NCI-H774 (cell line): ENCODE measurements around the gene SGTA.
"Not testable (repeated sequence)": the region's sequence is repeated elsewhere in the genome, so short reads cannot be mapped to it uniquely, and the experiment has no call there.

Experiments
- DNase-seq: peaks from one replicate; lab custom pipeline; 2025; lab: John Stamatoyannopoulos, UW

Gene SGTA

GRCh38 chr19:2726904-2727639 is 56.0 kb downstream of the SGTA start:
- DNase-seq: no peak

- DNase-seq: no peak
Observed at GRCh38 chr19:2726160-2726855, 56.8 kb downstream of the SGTA start.

GRCh38 chr19:2724148-2724557 is 58.9 kb downstream of the SGTA start:
- no peak for DNase-seq

- DNase-seq: no peak
Observed at GRCh38 chr19:2723747-2724146, 59.3 kb downstream of the SGTA start.

GRCh38 chr19:2723345-2723715 is 59.7 kb downstream of the SGTA start:
- no peak for DNase-seq

GRCh38 chr19:2722541-2723344 is 60.3 kb downstream of the SGTA start:
- no peak for DNase-seq

GRCh38 chr19:2721570-2722540 is 61.2 kb downstream of the SGTA start:
- DNase-seq: no peak

GRCh38 chr19:2720777-2721569 is 62.1 kb downstream of the SGTA start, which contains the start of gene DIRAS1:
Gene DIRAS1, minus strand, starts transcription at chr19:2721372. Its CDS starts 3,566 bp downstream, at chr19:2717806.
- no peak for DNase-seq

GRCh38 chr19:2719920-2720776 is 62.9 kb downstream of the SGTA start:
- DNase-seq: no peak

GRCh38 chr19:2719232-2719735 is 63.8 kb downstream of the SGTA start:
- DNase-seq: no peak

- DNase-seq: no peak
Observed at GRCh38 chr19:2717638-2718541, 65.2 kb downstream of the SGTA start.

GRCh38 chr19:2716722-2717637 is 66.1 kb downstream of the SGTA start:
- no peak for DNase-seq

- no peak for DNase-seq
Observed at GRCh38 chr19:2716275-2716650, 66.8 kb downstream of the SGTA start.

GRCh38 chr19:2715470-2716274 is 67.4 kb downstream of the SGTA start:
- DNase-seq: no peak

- DNase-seq: no peak
Observed at GRCh38 chr19:2714531-2715269, 68.4 kb downstream of the SGTA start.

- DNase-seq: not testable (repeated sequence)
Observed at GRCh38 chr19:2714102-2714501, 69.0 kb downstream of the SGTA start.
